Activated CD8-positive, alpha-beta memory T cell treated with anti-CD3 and anti-CD28 coated beads, Interleukin-2, amount 50 U/mL, for 24 hours (primary cell): ENCODE data around the gene BZW2.
A peak's percentile ranks its signal among the peaks of the same experiment; 100 is the strongest.

ENCODE experiments used
- DNase-seq: peaks from one replicate; pipeline ENCODE4 v3.0.0-alpha.2; 2020; ENCODE audit errors: extremely low read depth

BZW2 gene

GRCh38 chr7:16645593-16646471, at the start of gene BZW2, which contains the start of gene ANKMY2:
Gene BZW2, plus strand, starts transcription at chr7:16646181. Its CDS starts 19,263 bp downstream, at chr7:16665444.
Gene ANKMY2, minus strand, starts transcription at chr7:16645754. Its CDS starts 181 bp downstream, at chr7:16645573.
- peak; percentile 78 for DNase-seq

GRCh38 chr7:16598015-16598414, 48.0 kb upstream of the BZW2 start:
- no peak for DNase-seq

- DNase-seq, result no peak
Observed at GRCh38 chr7:16599860-16600259, 46.1 kb upstream of the BZW2 start.

- DNase-seq, result no peak
Observed at GRCh38 chr7:16603633-16604032, 42.3 kb upstream of the BZW2 start.

GRCh38 chr7:16604054-16604453, 41.9 kb upstream of the BZW2 start:
- DNase-seq, result no peak

- no peak for DNase-seq
Observed at GRCh38 chr7:16606704-16607103, 39.3 kb upstream of the BZW2 start.

GRCh38 chr7:16609842-16610450, 36.0 kb upstream of the BZW2 start:
- DNase-seq, result no peak

GRCh38 chr7:16611711-16612110, 34.3 kb upstream of the BZW2 start:
- DNase-seq, result no peak

GRCh38 chr7:16615228-16615627, 30.8 kb upstream of the BZW2 start:
- DNase-seq, result no peak

GRCh38 chr7:16616122-16616521, 29.9 kb upstream of the BZW2 start:
- no peak for DNase-seq

- DNase-seq, result no peak
Observed at GRCh38 chr7:16616542-16616941, 29.4 kb upstream of the BZW2 start.

GRCh38 chr7:16619979-16620408, 26.0 kb upstream of the BZW2 start:
- no peak for DNase-seq

GRCh38 chr7:16626388-16626787, 19.6 kb upstream of the BZW2 start:
- DNase-seq, result no peak

- no peak for DNase-seq
Observed at GRCh38 chr7:16627236-16627635, 18.7 kb upstream of the BZW2 start.

GRCh38 chr7:16630654-16631053, 15.3 kb upstream of the BZW2 start:
- DNase-seq, result no peak

GRCh38 chr7:16634271-16634738, 11.7 kb upstream of the BZW2 start:
- DNase-seq, result no peak

GRCh38 chr7:16636555-16637101, 9.4 kb upstream of the BZW2 start:
- DNase-seq, result no peak

- no peak for DNase-seq
Observed at GRCh38 chr7:16637379-16637778, 8.6 kb upstream of the BZW2 start.

GRCh38 chr7:16638282-16639280, 7.4 kb upstream of the BZW2 start:
- no peak for DNase-seq

- DNase-seq, result no peak
Observed at GRCh38 chr7:16644157-16644556, 1.8 kb upstream of the BZW2 start.
